DND-41 (cell line): ENCODE measurements around the gene TMPRSS11E.
"Not testable (repeated sequence)": the region's sequence is repeated elsewhere in the genome, so short reads cannot be mapped to it uniquely, and the experiment has no call there.

Experiments
- EZH2 ChIP-seq: IDR thresholded peaks from 3 replicates; pipeline ENCODE4 v1.6.1; 2012; ENCODE audit warnings: borderline replicate concordance, low read depth, mild to moderate bottlenecking, moderate library complexity, low read length, inconsistent platforms; ENCODE audit not compliant: severe bottlenecking
- TF ChIP-seq, protein P1 (sequence below): IDR thresholded peaks from 2 replicates; pipeline ENCODE4 v1.5.1; 2012; ENCODE audit warnings: borderline replicate concordance, low read length, moderate library complexity, mild to moderate bottlenecking; ENCODE audit not compliant: poor library complexity, severe bottlenecking; ENCODE audit errors: extremely low read depth

DNA sequence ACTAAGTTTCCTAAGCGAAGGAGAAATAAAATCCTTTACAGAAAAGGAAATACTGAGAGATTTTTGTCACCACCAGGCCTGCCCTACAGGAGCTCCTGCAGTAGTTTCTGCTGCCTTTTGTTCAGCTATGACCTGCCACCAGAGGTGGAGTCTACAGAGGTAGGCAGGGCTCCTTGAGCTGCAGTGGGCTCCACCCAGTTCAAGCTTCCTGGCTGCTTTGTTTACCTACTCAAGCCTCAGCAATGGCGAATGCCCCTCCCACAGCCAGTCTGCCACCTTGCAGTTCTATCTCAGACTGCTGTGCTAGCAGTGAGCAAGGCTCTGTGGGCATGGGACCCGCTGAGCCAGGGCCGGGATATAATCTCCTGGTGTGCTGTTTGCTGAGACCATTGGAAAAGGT, 57.6 kb downstream of the TMPRSS11E start:
- TF ChIP-seq, protein P1, sequence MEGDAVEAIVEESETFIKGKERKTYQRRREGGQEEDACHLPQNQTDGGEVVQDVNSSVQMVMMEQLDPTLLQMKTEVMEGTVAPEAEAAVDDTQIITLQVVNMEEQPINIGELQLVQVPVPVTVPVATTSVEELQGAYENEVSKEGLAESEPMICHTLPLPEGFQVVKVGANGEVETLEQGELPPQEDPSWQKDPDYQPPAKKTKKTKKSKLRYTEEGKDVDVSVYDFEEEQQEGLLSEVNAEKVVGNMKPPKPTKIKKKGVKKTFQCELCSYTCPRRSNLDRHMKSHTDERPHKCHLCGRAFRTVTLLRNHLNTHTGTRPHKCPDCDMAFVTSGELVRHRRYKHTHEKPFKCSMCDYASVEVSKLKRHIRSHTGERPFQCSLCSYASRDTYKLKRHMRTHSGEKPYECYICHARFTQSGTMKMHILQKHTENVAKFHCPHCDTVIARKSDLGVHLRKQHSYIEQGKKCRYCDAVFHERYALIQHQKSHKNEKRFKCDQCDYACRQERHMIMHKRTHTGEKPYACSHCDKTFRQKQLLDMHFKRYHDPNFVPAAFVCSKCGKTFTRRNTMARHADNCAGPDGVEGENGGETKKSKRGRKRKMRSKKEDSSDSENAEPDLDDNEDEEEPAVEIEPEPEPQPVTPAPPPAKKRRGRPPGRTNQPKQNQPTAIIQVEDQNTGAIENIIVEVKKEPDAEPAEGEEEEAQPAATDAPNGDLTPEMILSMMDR, result not testable (repeated sequence)
- not testable (repeated sequence) for TF ChIP-seq EZH2
